Measurements from ENCODE around the gene FBLN2. TPM values are rescaled to one million over a fixed set of nuclear protein-coding genes. Genes with fewer than 3 reads are reported as not detected.

FBLN2 gene
- polyA plus RNA-seq, 3 donors: 0.08 TPM; not detected in 2

DNA sequence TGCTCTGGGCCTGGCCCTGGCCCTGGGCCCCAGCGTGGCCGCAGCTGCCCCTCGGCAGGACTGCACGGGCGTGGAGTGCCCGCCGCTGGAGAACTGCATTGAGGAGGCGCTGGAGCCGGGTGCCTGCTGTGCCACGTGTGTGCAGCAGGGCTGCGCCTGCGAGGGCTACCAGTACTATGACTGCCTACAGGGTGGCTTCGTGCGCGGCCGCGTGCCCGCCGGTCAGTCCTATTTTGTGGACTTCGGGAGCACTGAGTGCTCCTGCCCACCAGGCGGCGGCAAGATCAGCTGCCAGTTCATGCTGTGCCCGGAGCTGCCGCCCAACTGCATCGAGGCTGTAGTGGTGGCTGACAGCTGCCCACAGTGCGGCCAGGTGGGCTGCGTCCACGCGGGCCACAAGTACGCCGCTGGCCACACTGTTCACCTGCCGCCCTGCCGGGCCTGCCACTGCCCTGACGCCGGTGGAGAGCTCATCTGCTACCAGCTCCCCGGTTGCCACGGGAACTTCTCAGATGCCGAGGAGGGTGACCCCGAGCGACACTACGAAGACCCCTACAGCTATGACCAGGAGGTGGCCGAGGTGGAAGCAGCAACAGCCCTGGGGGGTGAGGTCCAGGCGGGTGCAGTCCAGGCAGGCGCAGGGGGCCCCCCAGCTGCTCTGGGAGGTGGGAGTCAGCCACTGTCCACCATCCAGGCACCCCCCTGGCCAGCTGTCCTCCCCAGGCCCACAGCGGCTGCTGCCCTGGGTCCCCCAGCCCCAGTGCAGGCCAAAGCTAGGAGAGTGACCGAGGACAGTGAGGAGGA is 21.7 kb downstream of the FBLN2 start:
- WGBS (ENCODE audit: insufficient coverage): 96% methylated on average over 43 of the region's 46 CpGs
- Mint-ChIP-seq H3K36me3 (no peaks in the 10 kb centered on the region), H3K9me3 (no peaks in the 10 kb centered on the region), H3K27me3 (ENCODE audit: low read depth in 3 of 3) (peaks cover 0 to 6% (median 1%) of the 10 kb centered on the region in 3 donors), H3K27ac (peak overlapping the region in 1 of 7 donors; percentile 80), H3K4me3 (no peak overlapping the region), H3K4me1 (no peaks in the 10 kb centered on the region)
- Histone ChIP-seq H3K27ac (ENCODE audit: low read depth in 1 of 2, low read length in 2 of 2) (no peak overlapping the region), H3K79me2 (ENCODE audit: insufficient read depth, low read length) (no peaks in the 10 kb centered on the region), H3K27me3 (ENCODE audit: control insufficient read depth in 2 of 2, insufficient read depth in 2 of 2, low read length in 2 of 2) (no peaks in the 10 kb centered on the region), H3K36me3 (replicated peaks in 1 of 2; ENCODE audit: control insufficient read depth in 1 of 2, insufficient read depth in 2 of 2, low read length in 2 of 2) (no peaks in the 10 kb centered on the region), H2AFZ (ENCODE audit: insufficient read depth, low read depth, low read length, poor library complexity, severe bottlenecking) (no peak overlapping the region), H3K9me3 (replicated peaks in 1 of 2; ENCODE audit: control insufficient read depth in 1 of 2, insufficient read depth in 1 of 2, low read length in 2 of 2) (no peaks in the 10 kb centered on the region), H3K4me1 (ENCODE audit: control insufficient read depth in 1 of 2, insufficient read depth in 2 of 2, low read length in 2 of 2) (no peaks in the 10 kb centered on the region), H3K9ac (ENCODE audit: insufficient read depth, low read length, poor library complexity, severe bottlenecking) (no peak overlapping the region), H4K20me1 (ENCODE audit: insufficient read depth, low read length) (no peaks in the 10 kb centered on the region), H3K4me2 (replicated peaks; ENCODE audit: extremely low read depth, low read length, poor library complexity, severe bottlenecking) (no peak overlapping the region), H3K4me3 (replicated peaks in 1 of 3; ENCODE audit: low read depth in 2 of 3, low read length in 3 of 3) (no peak overlapping the region)
- TF ChIP-seq, protein P1, sequence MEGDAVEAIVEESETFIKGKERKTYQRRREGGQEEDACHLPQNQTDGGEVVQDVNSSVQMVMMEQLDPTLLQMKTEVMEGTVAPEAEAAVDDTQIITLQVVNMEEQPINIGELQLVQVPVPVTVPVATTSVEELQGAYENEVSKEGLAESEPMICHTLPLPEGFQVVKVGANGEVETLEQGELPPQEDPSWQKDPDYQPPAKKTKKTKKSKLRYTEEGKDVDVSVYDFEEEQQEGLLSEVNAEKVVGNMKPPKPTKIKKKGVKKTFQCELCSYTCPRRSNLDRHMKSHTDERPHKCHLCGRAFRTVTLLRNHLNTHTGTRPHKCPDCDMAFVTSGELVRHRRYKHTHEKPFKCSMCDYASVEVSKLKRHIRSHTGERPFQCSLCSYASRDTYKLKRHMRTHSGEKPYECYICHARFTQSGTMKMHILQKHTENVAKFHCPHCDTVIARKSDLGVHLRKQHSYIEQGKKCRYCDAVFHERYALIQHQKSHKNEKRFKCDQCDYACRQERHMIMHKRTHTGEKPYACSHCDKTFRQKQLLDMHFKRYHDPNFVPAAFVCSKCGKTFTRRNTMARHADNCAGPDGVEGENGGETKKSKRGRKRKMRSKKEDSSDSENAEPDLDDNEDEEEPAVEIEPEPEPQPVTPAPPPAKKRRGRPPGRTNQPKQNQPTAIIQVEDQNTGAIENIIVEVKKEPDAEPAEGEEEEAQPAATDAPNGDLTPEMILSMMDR (IDR thresholded peaks at IDR 0.05): no peak
- no peak for DNase-seq
- intact Hi-C loops (cut with micrococcal nuclease): no loop called here

DNA sequence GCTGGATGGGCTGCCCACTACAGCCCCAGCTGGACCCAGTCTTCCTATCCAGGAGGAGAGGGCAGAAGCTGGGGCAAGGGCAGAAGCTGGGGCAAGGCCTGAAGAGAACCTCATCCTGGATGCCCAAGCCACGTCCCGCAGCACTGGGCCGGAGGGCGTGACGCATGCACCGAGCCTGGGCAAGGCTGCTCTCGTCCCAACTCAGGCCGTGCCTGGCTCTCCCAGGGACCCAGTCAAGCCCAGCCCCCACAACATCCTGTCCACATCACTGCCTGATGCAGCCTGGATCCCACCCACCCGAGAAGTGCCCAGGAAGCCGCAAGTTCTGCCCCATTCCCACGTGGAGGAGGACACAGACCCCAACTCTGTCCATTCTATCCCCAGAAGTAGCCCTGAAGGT is 22.3 kb downstream of the FBLN2 start:
- no peak overlapping the region for H3K9ac ChIP-seq (ENCODE audit: insufficient read depth, low read length, poor library complexity, severe bottlenecking)

More for the DNA sequence above, 22.3 kb downstream of the FBLN2 start:
- Mint-ChIP-seq H3K27me3 (ENCODE audit: low read depth in 3 of 3) (peaks cover 0 to 8% (median 1%) of the 10 kb centered on the region in 3 donors), H3K9me3 (no peaks in the 10 kb centered on the region), H3K4me3 (no peak overlapping the region), H3K27ac (peak overlapping the region in 1 of 7 donors; percentile 80), H3K4me1 (no peaks in the 10 kb centered on the region), H3K36me3 (no peaks in the 10 kb centered on the region)
- no peaks in the 10 kb centered on the region for H4K20me1 ChIP-seq (ENCODE audit: insufficient read depth, low read length)
- H3K27me3 ChIP-seq (ENCODE audit: control insufficient read depth in 2 of 2, insufficient read depth in 2 of 2, low read length in 2 of 2): no peaks in the 10 kb centered on the region
- H3K36me3 ChIP-seq (replicated peaks in 1 of 2; ENCODE audit: control insufficient read depth in 1 of 2, insufficient read depth in 2 of 2, low read length in 2 of 2): no peaks in the 10 kb centered on the region
- H3K79me2 ChIP-seq (ENCODE audit: insufficient read depth, low read length): no peaks in the 10 kb centered on the region
- H3K4me3 ChIP-seq (replicated peaks in 1 of 3; ENCODE audit: low read depth in 2 of 3, low read length in 3 of 3): no peak overlapping the region
- H3K4me2 ChIP-seq (replicated peaks; ENCODE audit: extremely low read depth, low read length, poor library complexity, severe bottlenecking): no peak overlapping the region
- no peak overlapping the region for H3K27ac ChIP-seq (ENCODE audit: low read depth in 1 of 2, low read length in 2 of 2)
- no peak overlapping the region for H2AFZ ChIP-seq (ENCODE audit: insufficient read depth, low read depth, low read length, poor library complexity, severe bottlenecking)
- DNase-seq: no peak
- H3K9me3 ChIP-seq (replicated peaks in 1 of 2; ENCODE audit: control insufficient read depth in 1 of 2, insufficient read depth in 1 of 2, low read length in 2 of 2): no peaks in the 10 kb centered on the region
- intact Hi-C loops (cut with micrococcal nuclease): no loop called here
- no peaks in the 10 kb centered on the region for H3K4me1 ChIP-seq (ENCODE audit: control insufficient read depth in 1 of 2, insufficient read depth in 2 of 2, low read length in 2 of 2)
- TF ChIP-seq, protein P1 (IDR thresholded peaks at IDR 0.05): no peak
- WGBS (ENCODE audit: insufficient coverage): 97% methylated on average over 11 of the region's 11 CpGs

Measured in CD14-positive monocyte (primary cell).